NCI-H1436 (cell line): ENCODE results near the gene RGS3.
A peak's percentile ranks its signal among the peaks of the same experiment; 100 is the strongest.
"Not testable (repeated sequence)": the region's sequence is repeated elsewhere in the genome, so short reads cannot be mapped to it uniquely, and the experiment has no call there.

Source experiments
- DNase-seq: peaks from one replicate; lab custom pipeline; 2025; lab: John Stamatoyannopoulos, UW

The RGS3 gene

GRCh38 chr9:113463418-113464285, at the start of gene RGS3:
Gene RGS3 (plus strand): TSS chr9:113463727. CDS start chr9:113463803, 76 bp downstream.
- peak; percentile 91 for DNase-seq

GRCh38 chr9:113416149-113416721, 47.3 kb upstream of the RGS3 start:
- no peak for DNase-seq

- DNase-seq, result peak; percentile 1
Measured at GRCh38 chr9:113417370-113417769, 46.2 kb upstream of the RGS3 start.

GRCh38 chr9:113421726-113422125, 41.8 kb upstream of the RGS3 start:
- DNase-seq, result no peak

- no peak for DNase-seq
Measured at GRCh38 chr9:113425072-113425471, 38.5 kb upstream of the RGS3 start.

GRCh38 chr9:113426701-113427100, 36.8 kb upstream of the RGS3 start:
- DNase-seq, result no peak

- no peak for DNase-seq
Measured at GRCh38 chr9:113427629-113428028, 35.9 kb upstream of the RGS3 start.

- no peak for DNase-seq
Measured at GRCh38 chr9:113428062-113428615, 35.4 kb upstream of the RGS3 start.

- no peak for DNase-seq
Measured at GRCh38 chr9:113431191-113431590, 32.3 kb upstream of the RGS3 start.

GRCh38 chr9:113436728-113437515, 26.6 kb upstream of the RGS3 start:
- DNase-seq, result no peak

GRCh38 chr9:113437716-113438115, 25.8 kb upstream of the RGS3 start:
- DNase-seq, result not testable (repeated sequence)

GRCh38 chr9:113444736-113445135, 18.8 kb upstream of the RGS3 start:
- DNase-seq, result no peak

GRCh38 chr9:113446323-113446740, 17.2 kb upstream of the RGS3 start:
- DNase-seq, result peak; percentile 20

- no peak for DNase-seq
Measured at GRCh38 chr9:113449376-113449775, 14.2 kb upstream of the RGS3 start.

GRCh38 chr9:113452113-113452605, 11.4 kb upstream of the RGS3 start:
- no peak for DNase-seq

- DNase-seq, result no peak
Measured at GRCh38 chr9:113454914-113455761, 8.4 kb upstream of the RGS3 start.

GRCh38 chr9:113456235-113456634, 7.3 kb upstream of the RGS3 start:
- no peak for DNase-seq

- DNase-seq, result no peak
Measured at GRCh38 chr9:113461285-113461684, 2.2 kb upstream of the RGS3 start.

GRCh38 chr9:113461943-113462342, 1.6 kb upstream of the RGS3 start:
- DNase-seq, result no peak

GRCh38 chr9:113462781-113463286, 693 bp upstream of the RGS3 start:
- no peak for DNase-seq

GRCh38 chr9:113464286-113464660, 746 bp downstream of the RGS3 start:
- DNase-seq, result no peak
